ENCODE measurements around the gene KRTAP9-7. TPM values are rescaled to one million over a fixed set of nuclear protein-coding genes. Genes with fewer than 3 reads are reported as not detected.
"Not testable (repeated sequence)": the region's sequence is repeated elsewhere in the genome, so short reads cannot be mapped to it uniquely, and the experiment has no call there.

Gene KRTAP9-7
- total and polyA plus RNA-seq, 2 of the 4 experiments (the other 2 are of a cell fraction), result not detected

GRCh38 chr17:41237949-41238437 is 37.5 kb upstream of the KRTAP9-7 start, which contains the start of gene KRTAP9-8:
Gene KRTAP9-8, plus strand, starts transcription at chr17:41237999. Its CDS starts 53 bp downstream, at chr17:41238052.
- H3K27ac ChIP-seq (ENCODE audit: insufficient read depth, low read length); H3K4me3 ChIP-seq (ENCODE audit: insufficient read depth, low read depth, low read length); H3K9me3 ChIP-seq (ENCODE audit: control insufficient read depth, insufficient read depth, low read length); H3K56ac ChIP-seq (ENCODE audit: extremely low read depth, insufficient read depth, low read length); H2AK5ac ChIP-seq (ENCODE audit: low read depth, low read length); H3K4ac ChIP-seq (ENCODE audit: low read depth, low read length); POLR2A ChIA-PET (ENCODE audit: unreplicated experiment); H3K4me1 ChIP-seq (ENCODE audit: control insufficient read depth, insufficient read depth, low read length); H3K27me3 ChIP-seq (ENCODE audit: control insufficient read depth, insufficient read depth, low read length); H4K91ac ChIP-seq (ENCODE audit: insufficient read depth, low read depth, low read length); H3K18ac ChIP-seq (ENCODE audit: low read depth, low read length); H3K36me3 ChIP-seq (ENCODE audit: control insufficient read depth, insufficient read depth, low read length); H3K9ac ChIP-seq (ENCODE audit: low read depth, low read length); H4K8ac ChIP-seq (ENCODE audit: low read depth in 2 of 2, low read length in 2 of 2); H2BK120ac ChIP-seq (ENCODE audit: low read depth, low read length); dilution Hi-C loops (cut with HindIII; ENCODE audit: low sequenced_read_pairs, unreplicated experiment); H2AK9ac ChIP-seq (replicated peaks; ENCODE audit: low read depth, low read length, poor library complexity); H4K5ac ChIP-seq (ENCODE audit: low read depth, low read length); H3K14ac ChIP-seq (replicated peaks; ENCODE audit: low read depth, low read length); ATAC-seq (ENCODE audit: low read depth); BruUV-seq (replicated peaks); H3K79me1 ChIP-seq (ENCODE audit: low read depth in 1 of 2, low read length in 2 of 2); H3K4me2 ChIP-seq (ENCODE audit: low read depth, low read length); H2BK5ac ChIP-seq (ENCODE audit: low read depth, low read length, poor library complexity, severe bottlenecking); H3K9me1 ChIP-seq (ENCODE audit: insufficient read depth, low read length); intact Hi-C loops (cut with micrococcal nuclease); DNase-seq; H2BK20ac ChIP-seq (ENCODE audit: low read depth, low read length); H2BK15ac ChIP-seq (ENCODE audit: low read depth, low read length); H4K20me1 ChIP-seq (ENCODE audit: insufficient read depth, low read length); H3K23ac ChIP-seq (ENCODE audit: low read depth, low read length); in situ Hi-C loops (cut with MboI; ENCODE audit: low sequenced_read_pairs); H2AFZ ChIP-seq (replicated peaks; ENCODE audit: low read length, poor library complexity): not testable (repeated sequence)
- CTCF ChIA-PET, result interaction anchor here (0.6 kb wide), 1 partner anchor 8 kb away, joined by 3 read pairs; no protein-coding TSS in a partner anchor
- no CpG with 5 or more reads among the region's 3 CpGs for WGBS, 2 experiments (ENCODE audit: extremely low coverage in 2 of 2, insufficient read length in 1 of 2)

- CTCF ChIA-PET; H3K36me3 ChIP-seq (ENCODE audit: control insufficient read depth, insufficient read depth, low read length); H2AK5ac ChIP-seq (ENCODE audit: low read depth, low read length); H3K9me1 ChIP-seq (ENCODE audit: insufficient read depth, low read length); DNase-seq; H2AFZ ChIP-seq (replicated peaks; ENCODE audit: low read length, poor library complexity); H2BK5ac ChIP-seq (ENCODE audit: low read depth, low read length, poor library complexity, severe bottlenecking); H4K8ac ChIP-seq (ENCODE audit: low read depth in 2 of 2, low read length in 2 of 2); H4K91ac ChIP-seq (ENCODE audit: insufficient read depth, low read depth, low read length); H2BK120ac ChIP-seq (ENCODE audit: low read depth, low read length); H3K56ac ChIP-seq (ENCODE audit: extremely low read depth, insufficient read depth, low read length); intact Hi-C loops (cut with micrococcal nuclease); in situ Hi-C loops (cut with MboI; ENCODE audit: low sequenced_read_pairs); H3K23ac ChIP-seq (ENCODE audit: low read depth, low read length); H3K18ac ChIP-seq (ENCODE audit: low read depth, low read length); H2AK9ac ChIP-seq (replicated peaks; ENCODE audit: low read depth, low read length, poor library complexity); ATAC-seq (ENCODE audit: low read depth); H3K4ac ChIP-seq (ENCODE audit: low read depth, low read length); POLR2A ChIA-PET (ENCODE audit: unreplicated experiment); H3K4me2 ChIP-seq (ENCODE audit: low read depth, low read length); H2BK15ac ChIP-seq (ENCODE audit: low read depth, low read length); H2BK20ac ChIP-seq (ENCODE audit: low read depth, low read length); dilution Hi-C loops (cut with HindIII; ENCODE audit: low sequenced_read_pairs, unreplicated experiment); BruUV-seq (replicated peaks); H3K4me3 ChIP-seq (ENCODE audit: insufficient read depth, low read depth, low read length); H4K5ac ChIP-seq (ENCODE audit: low read depth, low read length); H3K27ac ChIP-seq (ENCODE audit: insufficient read depth, low read length); H3K79me1 ChIP-seq (ENCODE audit: low read depth in 1 of 2, low read length in 2 of 2); H3K9me3 ChIP-seq (ENCODE audit: control insufficient read depth, insufficient read depth, low read length); H3K14ac ChIP-seq (replicated peaks; ENCODE audit: low read depth, low read length); H3K9ac ChIP-seq (ENCODE audit: low read depth, low read length); H3K4me1 ChIP-seq (ENCODE audit: control insufficient read depth, insufficient read depth, low read length); H4K20me1 ChIP-seq (ENCODE audit: insufficient read depth, low read length): not testable (repeated sequence)
- 91% methylated on average over 1 of the region's 2 CpGs; no CpG with 5 or more reads in 1 of the 2 experiments for WGBS, 2 experiments (ENCODE audit: extremely low coverage in 2 of 2, insufficient read length in 1 of 2)
- H3K27me3 ChIP-seq (ENCODE audit: control insufficient read depth, insufficient read depth, low read length), result peaks cover 10% of the 10 kb centered on the region
Observed at GRCh38 chr17:41246995-41247787, 28.3 kb upstream of the KRTAP9-7 start.
